ENCODE measurements around the gene FOXP1.

DNA sequence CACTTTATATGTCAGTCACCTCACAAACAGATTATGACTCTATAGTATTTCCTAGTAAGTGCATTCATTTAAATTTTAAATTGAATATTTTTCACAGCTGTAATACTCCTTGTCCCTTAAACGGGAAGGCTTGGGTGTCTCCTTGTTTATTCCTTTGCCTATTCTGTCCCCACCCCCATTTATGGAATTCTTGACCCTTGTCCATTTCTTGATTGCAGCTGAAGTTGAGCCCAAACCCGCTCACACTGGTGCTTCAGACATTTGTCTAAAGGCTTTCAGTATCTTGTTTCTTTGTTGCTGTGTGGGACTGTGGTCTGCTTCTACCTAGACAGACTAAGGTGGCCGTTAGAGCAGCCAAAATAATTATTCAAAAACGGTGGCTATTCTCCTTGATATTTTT lies 449.7 kb downstream of the FOXP1 start:
- TF ChIP-seq, protein P1, sequence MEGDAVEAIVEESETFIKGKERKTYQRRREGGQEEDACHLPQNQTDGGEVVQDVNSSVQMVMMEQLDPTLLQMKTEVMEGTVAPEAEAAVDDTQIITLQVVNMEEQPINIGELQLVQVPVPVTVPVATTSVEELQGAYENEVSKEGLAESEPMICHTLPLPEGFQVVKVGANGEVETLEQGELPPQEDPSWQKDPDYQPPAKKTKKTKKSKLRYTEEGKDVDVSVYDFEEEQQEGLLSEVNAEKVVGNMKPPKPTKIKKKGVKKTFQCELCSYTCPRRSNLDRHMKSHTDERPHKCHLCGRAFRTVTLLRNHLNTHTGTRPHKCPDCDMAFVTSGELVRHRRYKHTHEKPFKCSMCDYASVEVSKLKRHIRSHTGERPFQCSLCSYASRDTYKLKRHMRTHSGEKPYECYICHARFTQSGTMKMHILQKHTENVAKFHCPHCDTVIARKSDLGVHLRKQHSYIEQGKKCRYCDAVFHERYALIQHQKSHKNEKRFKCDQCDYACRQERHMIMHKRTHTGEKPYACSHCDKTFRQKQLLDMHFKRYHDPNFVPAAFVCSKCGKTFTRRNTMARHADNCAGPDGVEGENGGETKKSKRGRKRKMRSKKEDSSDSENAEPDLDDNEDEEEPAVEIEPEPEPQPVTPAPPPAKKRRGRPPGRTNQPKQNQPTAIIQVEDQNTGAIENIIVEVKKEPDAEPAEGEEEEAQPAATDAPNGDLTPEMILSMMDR (IDR thresholded peaks at IDR 0.05): no peak
- no peak for TF ChIP-seq EP300 (IDR thresholded peaks at IDR 0.05)
